ENCODE data around the gene PARD3.
"Not testable (repeated sequence)": the region's sequence is repeated elsewhere in the genome, so short reads cannot be mapped to it uniquely, and the experiment has no call there.

Gene PARD3

GRCh38 chr10:34648919-34649318 lies 166.2 kb downstream of the PARD3 start:
- DNase-seq (ENCODE audit: low spot score), result no peak

DNA sequence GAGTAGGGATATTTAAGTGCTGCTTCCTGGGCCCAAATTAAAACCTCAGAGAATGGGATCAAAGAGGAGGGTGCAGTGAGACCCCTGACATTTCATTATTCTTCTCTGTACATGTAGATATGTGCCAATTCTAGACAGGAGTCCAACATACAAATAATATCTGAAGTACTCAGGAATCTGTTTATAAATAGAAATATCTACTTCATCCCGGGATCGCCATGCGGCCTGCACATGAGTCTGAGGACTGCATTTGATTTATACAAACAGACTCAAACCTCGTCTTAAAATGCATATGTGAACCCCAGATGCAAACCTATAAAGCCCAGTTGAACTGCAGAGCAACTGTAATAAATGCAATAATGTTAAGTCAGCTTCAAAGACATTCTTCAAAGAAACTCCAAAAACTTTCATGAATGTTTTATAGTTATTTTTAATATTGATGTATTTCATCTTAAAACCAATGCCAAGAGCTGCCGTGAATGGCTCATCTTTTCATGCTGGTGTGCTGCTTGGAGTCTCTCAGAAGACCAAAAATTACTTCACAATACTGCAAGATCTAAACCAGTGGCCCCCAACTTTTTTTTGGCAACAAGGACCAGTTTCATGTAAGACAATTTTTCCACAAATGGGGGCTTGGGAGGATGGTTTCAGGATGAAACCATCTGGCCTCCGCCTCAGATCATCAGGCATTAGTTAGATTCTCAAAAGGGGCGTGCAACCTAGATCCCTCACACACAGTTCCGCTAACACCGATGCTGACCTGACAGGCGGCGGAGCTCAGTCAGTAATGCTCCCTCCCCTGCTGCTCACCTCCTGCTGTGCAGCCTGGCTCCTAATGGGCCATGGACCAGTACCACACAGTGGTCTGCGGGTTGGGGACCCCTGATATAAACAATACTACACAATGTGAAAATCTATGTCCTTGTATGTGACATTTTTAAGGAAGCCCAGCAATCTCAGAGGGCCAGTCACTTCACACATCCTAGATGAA lies 166.9 kb downstream of the PARD3 start:
- no peak for DNase-seq (ENCODE audit: low spot score)

GRCh38 chr10:34647160-34647559 lies 167.9 kb downstream of the PARD3 start:
- no peak for DNase-seq (ENCODE audit: low spot score)

DNA sequence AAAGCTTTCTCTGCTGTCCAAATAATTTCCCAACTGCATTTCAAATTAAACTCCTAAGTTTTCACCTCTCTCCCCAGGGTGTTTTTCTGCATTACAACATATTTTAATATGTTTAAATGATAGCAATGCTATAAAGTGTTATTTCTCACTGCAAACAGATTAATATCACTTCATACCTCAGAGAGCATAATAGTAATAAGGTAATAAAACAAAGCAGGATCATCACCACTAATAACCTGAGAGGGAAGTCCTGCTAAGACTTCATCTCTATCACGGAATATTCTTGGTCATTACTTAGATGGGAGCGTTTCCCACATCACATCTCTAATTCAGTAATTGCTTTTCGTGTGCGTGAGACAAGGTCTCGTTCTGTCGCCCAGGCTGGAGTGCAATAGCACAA lies 168.8 kb downstream of the PARD3 start:
- DNase-seq (ENCODE audit: low spot score), result no peak

DNA sequence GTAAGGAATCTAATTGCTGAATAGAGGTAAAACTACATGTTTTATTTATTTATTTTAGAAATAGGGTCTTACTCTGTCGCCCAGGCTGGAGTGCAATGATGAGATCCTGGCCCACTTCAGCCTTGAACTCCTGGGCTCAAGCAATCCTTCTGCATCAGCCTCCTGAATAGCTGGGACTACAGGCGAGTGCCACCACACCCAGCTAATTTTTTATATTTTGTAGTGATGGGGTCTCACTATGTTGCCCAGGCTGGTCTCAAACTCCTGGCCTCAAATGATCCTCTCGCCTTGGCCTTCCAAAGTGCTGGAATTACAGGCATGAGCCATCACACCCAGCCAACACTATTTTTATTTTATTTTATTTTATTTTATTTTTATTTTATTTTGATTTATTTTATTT lies 170.3 kb downstream of the PARD3 start:
- not testable (repeated sequence) for DNase-seq (ENCODE audit: low spot score)

DNA sequence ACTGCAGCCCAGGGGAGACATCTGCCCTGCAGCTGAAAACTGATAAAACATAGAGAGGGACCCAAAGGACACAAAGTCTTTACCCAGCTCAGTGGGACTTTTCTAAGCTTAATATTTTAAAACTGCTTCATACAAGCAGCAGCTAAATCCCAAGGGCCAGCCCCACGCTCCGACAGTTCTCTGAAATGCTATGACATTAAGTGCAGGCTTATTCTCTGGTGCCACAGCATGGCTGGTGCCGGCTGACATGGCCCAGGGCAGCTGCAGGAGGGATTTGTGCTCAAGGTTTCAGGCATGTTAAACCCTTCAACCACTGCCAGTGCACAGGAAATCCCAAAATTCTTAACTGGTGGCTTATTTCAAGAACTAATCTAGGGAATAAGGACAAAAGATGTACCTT lies 170.9 kb downstream of the PARD3 start:
- no peak for DNase-seq (ENCODE audit: low spot score)

GRCh38 chr10:34643620-34644019 lies 171.5 kb downstream of the PARD3 start:
- DNase-seq (ENCODE audit: low spot score), result no peak

- no peak for DNase-seq (ENCODE audit: low spot score)
Measured at GRCh38 chr10:34641913-34642558, 173.1 kb downstream of the PARD3 start.

GRCh38 chr10:34641147-34641912 lies 173.8 kb downstream of the PARD3 start:
- DNase-seq (ENCODE audit: low spot score), result no peak

DNA sequence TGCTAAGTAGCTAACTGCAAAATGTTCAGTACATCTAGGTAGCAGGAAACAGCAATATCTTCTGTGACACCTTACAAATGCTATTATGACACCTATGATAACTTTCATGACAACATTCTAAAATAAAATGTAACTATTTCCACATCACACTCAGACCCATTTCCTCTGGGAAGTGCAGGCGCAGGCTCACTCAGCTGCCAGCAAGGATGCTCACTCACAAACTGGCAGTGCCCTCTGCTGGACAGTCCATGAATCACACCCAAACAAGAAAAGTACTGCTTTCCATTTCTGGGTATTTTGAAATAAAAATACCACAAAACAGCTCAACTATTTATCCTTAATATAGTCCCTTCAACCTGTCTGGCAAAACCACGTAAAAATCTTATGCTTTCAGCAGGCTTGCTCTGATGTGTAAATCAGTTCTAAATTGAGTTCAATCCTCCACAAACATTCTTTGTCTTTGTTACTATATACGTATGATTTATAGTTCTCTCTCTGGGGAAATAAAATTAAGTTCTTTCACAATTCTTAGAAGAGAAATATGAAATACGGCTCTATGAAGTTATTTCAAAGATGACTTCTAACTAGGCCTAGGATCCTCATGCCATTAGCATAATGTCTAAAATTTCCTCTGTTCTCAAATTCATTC lies 176.6 kb downstream of the PARD3 start:
- DNase-seq (ENCODE audit: low spot score), result peak; percentile 86

- DNase-seq (ENCODE audit: low spot score), result peak; percentile 55
Measured at GRCh38 chr10:34637418-34637911, 177.6 kb downstream of the PARD3 start.

DNA sequence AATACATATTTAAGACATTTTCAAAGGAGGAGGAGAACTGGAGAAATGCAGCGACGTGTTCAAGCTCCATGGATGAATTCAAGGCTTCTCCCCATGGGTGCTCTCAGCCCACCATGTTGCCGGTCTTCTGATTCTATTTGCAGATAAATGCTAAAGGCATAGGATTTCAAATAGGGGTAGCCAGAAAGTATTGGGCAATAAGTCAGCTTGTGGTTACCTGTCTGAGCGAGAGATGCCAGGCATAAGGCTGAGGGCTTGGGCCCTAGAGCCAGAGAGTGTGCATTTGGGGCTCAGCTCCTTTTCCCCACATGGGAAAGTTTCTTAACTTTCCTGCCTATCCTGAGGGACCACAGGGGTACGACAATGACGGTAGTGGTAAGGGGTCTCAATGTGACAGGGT lies 180.0 kb downstream of the PARD3 start:
- no peak for DNase-seq (ENCODE audit: low spot score)

DNA sequence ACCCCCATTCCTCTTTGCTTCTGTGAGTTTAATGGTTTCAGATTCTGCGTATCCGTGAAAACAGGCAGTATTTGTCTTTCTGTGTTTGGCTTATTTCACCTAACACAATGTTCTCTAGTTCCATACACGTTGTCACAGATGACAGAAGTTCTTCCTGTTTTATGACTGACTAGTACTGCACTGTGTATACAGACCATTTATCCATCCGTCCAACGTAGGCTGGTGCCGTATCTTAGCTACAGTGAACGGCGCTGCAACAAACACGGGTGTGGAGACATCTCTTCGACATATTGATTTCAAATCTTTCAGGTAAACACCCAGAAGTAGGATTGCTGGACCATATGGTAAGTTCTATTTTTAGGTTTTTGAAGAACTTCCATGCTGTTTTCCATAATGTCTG lies 181.7 kb downstream of the PARD3 start:
- no peak for DNase-seq (ENCODE audit: low spot score)

DNA sequence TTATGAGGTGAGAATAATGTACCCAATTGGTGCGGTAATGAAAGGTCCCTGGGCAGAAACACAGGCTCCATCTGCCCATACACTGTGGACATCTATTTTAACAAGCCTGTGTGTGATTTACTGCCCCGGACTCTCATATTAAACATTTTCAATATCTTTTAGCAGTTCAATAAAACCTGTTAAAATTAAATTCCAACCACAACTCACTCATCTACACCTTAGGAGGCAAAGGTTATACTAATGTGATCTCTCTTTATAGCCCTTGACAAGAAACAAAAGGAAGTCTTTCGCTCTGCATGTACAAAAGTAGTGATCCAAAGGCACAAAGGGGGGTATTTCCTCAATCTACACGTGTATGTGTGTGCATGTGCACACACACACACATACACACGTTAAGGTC lies 186.0 kb downstream of the PARD3 start:
- DNase-seq (ENCODE audit: low spot score), result no peak

GRCh38 chr10:34628174-34628796 lies 186.8 kb downstream of the PARD3 start:
- DNase-seq (ENCODE audit: low spot score), result no peak

- no peak for DNase-seq (ENCODE audit: low spot score)
Measured at GRCh38 chr10:34627741-34628140, 187.4 kb downstream of the PARD3 start.

- no peak for DNase-seq (ENCODE audit: low spot score)
Measured at GRCh38 chr10:34627331-34627730, 187.8 kb downstream of the PARD3 start.

DNA sequence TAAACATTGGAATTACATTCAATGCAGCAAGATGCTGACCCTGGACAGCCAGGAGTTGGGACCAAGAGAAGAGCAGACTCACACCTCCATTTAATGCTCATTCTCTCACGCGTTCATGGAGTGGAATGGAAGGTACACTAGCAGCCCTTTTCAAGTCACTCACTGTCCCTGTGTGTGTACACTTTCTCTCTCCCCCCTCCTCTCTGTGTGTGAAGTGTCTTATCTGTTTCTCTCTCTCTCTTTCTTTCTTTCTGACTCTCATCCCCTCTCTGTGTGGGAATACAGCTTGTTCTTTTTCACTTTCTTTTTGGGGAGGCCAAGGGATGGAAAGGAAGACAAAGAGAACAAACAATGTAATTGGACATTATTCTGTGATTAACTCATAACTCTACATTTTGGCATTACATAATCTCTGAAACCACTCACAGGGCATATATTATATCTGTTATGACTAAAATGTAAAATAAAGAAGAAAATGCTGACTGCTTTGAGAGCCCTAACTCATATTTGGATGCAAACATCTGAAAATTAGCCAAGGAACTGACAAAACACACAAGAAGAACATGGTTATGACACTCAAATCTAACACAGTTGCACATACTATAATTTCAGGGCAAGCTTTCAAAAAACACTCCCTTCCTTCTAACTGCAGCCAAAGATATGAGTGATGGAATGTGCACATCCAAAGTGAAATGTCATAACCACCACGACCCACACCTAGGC lies 188.8 kb downstream of the PARD3 start:
- DNase-seq (ENCODE audit: low spot score), result no peak

- no peak for DNase-seq (ENCODE audit: low spot score)
Measured at GRCh38 chr10:34624323-34625153, 190.6 kb downstream of the PARD3 start.

DNA sequence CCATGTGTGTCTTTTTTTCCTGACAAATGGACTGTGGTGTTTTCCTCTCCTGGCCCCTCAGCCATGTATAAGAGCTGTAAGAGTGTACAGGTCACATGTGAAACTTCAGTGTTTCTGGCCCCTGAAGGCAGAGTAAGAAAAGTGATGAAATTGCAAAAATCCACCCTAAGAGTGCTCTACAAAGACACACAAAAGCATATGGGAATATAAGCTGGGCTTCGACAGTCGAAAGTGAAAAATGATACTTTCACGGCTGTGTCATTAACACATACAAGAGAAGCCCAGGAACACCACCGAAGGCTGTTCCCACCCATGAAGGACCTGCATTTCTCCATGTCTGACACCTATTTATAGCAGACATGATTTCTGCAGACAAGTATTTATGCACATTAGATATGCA lies 192.2 kb downstream of the PARD3 start:
- no peak for DNase-seq (ENCODE audit: low spot score)

Data from RKO (cell line).